NT2/D1 (cell line): ENCODE data around the gene MVP.

ENCODE experiments used
- DNase-seq: peaks from one replicate; pipeline ENCODE4 v3.0.0-alpha.2; 2011; ENCODE audit warnings: low read depth, low spot score
- H3K27me3 ChIP-seq: 2 replicates; pipeline ENCODE4 v1.6.0; 2011; ENCODE audit warnings: mild to moderate bottlenecking; ENCODE audit not compliant: insufficient read length, insufficient read depth
- H3K36me3 ChIP-seq: 2 replicates; pipeline ENCODE4 v1.6.1; 2011; ENCODE audit warnings: mild to moderate bottlenecking, low read length, mixed read lengths; ENCODE audit not compliant: insufficient read depth, insufficient read length
- H3K4me1 ChIP-seq: 2 replicates; pipeline ENCODE4 v1.5.1; 2011; ENCODE audit not compliant: insufficient read depth, insufficient read length
- H3K4me3 ChIP-seq: 2 replicates; pipeline ENCODE4 v1.5.1; 2011; ENCODE audit warnings: low read depth; ENCODE audit not compliant: insufficient read length
- H3K9ac ChIP-seq: 2 replicates; pipeline ENCODE4 v1.6.0; 2011; ENCODE audit warnings: low read depth; ENCODE audit not compliant: insufficient read length
- H3K9me3 ChIP-seq: 2 replicates; pipeline ENCODE4 v1.5.1; 2011; ENCODE audit warnings: mild to moderate bottlenecking, low read length; ENCODE audit not compliant: insufficient read depth
- SUZ12 ChIP-seq: IDR thresholded peaks from 2 replicates; pipeline ENCODE4 v1.6.1; 2011; ENCODE audit not compliant: insufficient read length, insufficient read depth; ENCODE audit errors: extremely low read depth
- YY1 ChIP-seq: IDR thresholded peaks from 2 replicates; pipeline ENCODE4 v1.6.1; 2011; ENCODE audit not compliant: insufficient read length, insufficient read depth
- ZNF274 ChIP-seq: IDR thresholded peaks from 2 replicates; pipeline ENCODE4 v1.6.1; 2011; ENCODE audit warnings: mild to moderate bottlenecking, low read depth, low read length

MVP gene

GRCh38 chr16:29843931-29844330 lies 23.7 kb downstream of the MVP start:
- H3K9ac ChIP-seq: no peak overlapping the region
- H3K27me3 ChIP-seq: no peaks in the 10 kb centered on the region
- H3K9me3 ChIP-seq: no peaks in the 10 kb centered on the region
- no peak for TF ChIP-seq YY1
- TF ChIP-seq SUZ12: no peak
- no peak for TF ChIP-seq ZNF274
- peaks cover 24% of the 10 kb centered on the region for H3K36me3 ChIP-seq
- DNase-seq: no peak
- H3K4me1 ChIP-seq: peaks cover 6% of the 10 kb centered on the region
- H3K4me3 ChIP-seq: no peak overlapping the region

GRCh38 chr16:29844575-29845331 lies 24.5 kb downstream of the MVP start:
- TF ChIP-seq ZNF274 (no peak), YY1 (no peak), SUZ12 (no peak)
- DNase-seq: no peak
- Histone ChIP-seq H3K27me3 (no peaks in the 10 kb centered on the region), H3K36me3 (peaks cover 24% of the 10 kb centered on the region), H3K9ac (no peak overlapping the region), H3K4me1 (peaks cover 8% of the 10 kb centered on the region), H3K9me3 (no peaks in the 10 kb centered on the region), H3K4me3 (no peak overlapping the region)

DNA sequence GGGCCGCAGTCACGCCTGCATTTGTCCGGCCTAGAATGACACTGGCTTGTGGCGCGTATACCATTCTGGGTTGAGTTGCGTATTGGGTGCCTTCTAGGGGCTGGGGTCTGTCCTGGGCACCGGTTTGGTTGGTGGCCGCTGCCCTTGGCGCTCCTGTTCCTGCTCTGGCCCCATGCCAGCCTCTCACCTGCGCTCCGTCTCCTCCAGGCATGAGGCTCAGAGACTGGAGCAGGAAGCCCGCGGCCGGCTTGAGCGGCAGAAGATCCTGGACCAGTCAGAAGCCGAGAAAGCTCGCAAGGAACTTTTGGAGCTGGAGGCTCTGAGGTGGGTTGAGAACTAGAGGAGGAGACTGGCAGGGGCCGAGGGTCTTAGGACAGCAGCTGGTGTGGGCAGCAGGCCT lies 25.4 kb downstream of the MVP start:
- Histone ChIP-seq H3K4me3 (no peak overlapping the region), H3K36me3 (peaks cover 19% of the 10 kb centered on the region), H3K9me3 (no peaks in the 10 kb centered on the region), H3K4me1 (peaks cover 8% of the 10 kb centered on the region), H3K27me3 (no peaks in the 10 kb centered on the region), H3K9ac (no peak overlapping the region)
- TF ChIP-seq YY1 (no peak), SUZ12 (no peak), ZNF274 (no peak)
- DNase-seq: no peak

GRCh38 chr16:29848420-29849297 lies 28.4 kb downstream of the MVP start:
- TF ChIP-seq YY1 (no peak), SUZ12 (no peak), ZNF274 (no peak)
- H3K4me3 ChIP-seq: no peak overlapping the region
- H3K27me3 ChIP-seq: no peaks in the 10 kb centered on the region
- peaks cover 8% of the 10 kb centered on the region for H3K4me1 ChIP-seq
- no peak for DNase-seq
- H3K36me3 ChIP-seq: peaks cover 12% of the 10 kb centered on the region
- H3K9me3 ChIP-seq: no peaks in the 10 kb centered on the region
- no peak overlapping the region for H3K9ac ChIP-seq

- H3K4me3 ChIP-seq: no peak overlapping the region
- DNase-seq: peak; percentile 44
- no peaks in the 10 kb centered on the region for H3K9me3 ChIP-seq
- H3K27me3 ChIP-seq: no peaks in the 10 kb centered on the region
- no peak overlapping the region for H3K9ac ChIP-seq
- peaks cover 12% of the 10 kb centered on the region for H3K36me3 ChIP-seq
- H3K4me1 ChIP-seq: peaks cover 8% of the 10 kb centered on the region
- TF ChIP-seq ZNF274 (no peak), YY1 (no peak), SUZ12 (no peak)
Measured at GRCh38 chr16:29849505-29849904, 29.2 kb downstream of the MVP start.

GRCh38 chr16:29850998-29851397 lies 30.7 kb downstream of the MVP start:
- no peak overlapping the region for H3K9ac ChIP-seq
- no peaks in the 10 kb centered on the region for H3K9me3 ChIP-seq
- no peak for DNase-seq
- TF ChIP-seq YY1 (no peak), ZNF274 (no peak), SUZ12 (no peak)
- no peak overlapping the region for H3K4me3 ChIP-seq
- H3K4me1 ChIP-seq: peaks cover 13% of the 10 kb centered on the region
- peaks cover 12% of the 10 kb centered on the region for H3K36me3 ChIP-seq
- H3K27me3 ChIP-seq: no peaks in the 10 kb centered on the region

DNA sequence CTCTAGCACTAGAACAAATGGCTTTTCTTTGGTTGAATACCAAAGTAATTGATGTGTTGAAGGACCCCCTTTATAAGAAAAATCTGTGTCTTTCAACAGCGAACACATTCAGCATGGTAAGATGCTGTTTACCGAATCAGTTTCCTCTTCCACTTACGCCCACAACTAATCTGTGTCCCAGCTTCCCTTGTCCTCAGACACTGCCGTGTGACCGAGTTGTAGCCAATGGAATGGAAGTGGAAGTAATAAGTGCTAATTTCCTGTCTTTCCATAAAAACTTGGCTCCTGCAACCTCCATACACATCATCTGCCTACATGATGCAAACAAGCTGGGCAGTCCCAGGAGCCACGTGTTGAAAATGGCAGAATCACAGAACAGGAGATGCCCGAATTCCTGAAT lies 32.4 kb downstream of the MVP start:
- Histone ChIP-seq H3K4me1 (peaks cover 15% of the 10 kb centered on the region), H3K27me3 (no peaks in the 10 kb centered on the region), H3K9ac (no peak overlapping the region), H3K9me3 (no peaks in the 10 kb centered on the region), H3K36me3 (peaks cover 9% of the 10 kb centered on the region), H3K4me3 (no peak overlapping the region)
- TF ChIP-seq ZNF274 (no peak), YY1 (no peak), SUZ12 (no peak)
- DNase-seq: no peak
